Activated T-helper 17 cell treated with anti-CD3 and anti-CD28 coated beads, Interleukin-2, amount 50 U/mL, for 72 hours (primary cell): ENCODE results near the gene NTN4. TPM values are rescaled to one million over a fixed set of nuclear protein-coding genes. Genes with fewer than 3 reads are reported as not detected.

Experiments
- ATAC-seq: fragments of 150-1000 bp; cut with Tn5 transposase; replicated peaks from 2 replicates; pipeline ENCODE4 v1.10.0; 2021; ENCODE audit warnings: mild to moderate bottlenecking, moderate library complexity
- H3K27ac Mint-ChIP-seq: one replicate; pipeline ENCODE4 v1.8.0; 2022; ENCODE audit warnings: mixed read lengths
- H3K27me3 Mint-ChIP-seq: one replicate; pipeline ENCODE4 v1.8.0; 2022; ENCODE audit warnings: mixed read lengths
- H3K36me3 Mint-ChIP-seq: one replicate; pipeline ENCODE4 v1.8.0; 2022; ENCODE audit warnings: low read depth, mild to moderate bottlenecking, mixed read lengths
- H3K4me1 Mint-ChIP-seq: one replicate; pipeline ENCODE4 v1.8.0; 2022; ENCODE audit warnings: mixed read lengths
- H3K4me3 Mint-ChIP-seq: one replicate; pipeline ENCODE4 v1.8.0; 2022; ENCODE audit warnings: mild to moderate bottlenecking, mixed read lengths
- H3K9me3 Mint-ChIP-seq: one replicate; pipeline ENCODE4 v1.8.0; 2022; ENCODE audit warnings: mixed read lengths
- total RNA-seq, 2 donors: library from RNA; stranded (reverse); gene quantifications; one replicate each; pipeline ENCODE4 v1.2.3, GENCODE V29; 2022

Gene NTN4
- total RNA-seq, 2 donors from 2014 or later = 0.06 to 0.34 TPM

GRCh38 chr12:95653771-95654546, 136.6 kb downstream of the NTN4 start:
- H3K4me3 Mint-ChIP-seq = no peak overlapping the region
- H3K9me3 Mint-ChIP-seq = peaks cover 5% of the 10 kb centered on the region
- H3K4me1 Mint-ChIP-seq = peaks cover 6% of the 10 kb centered on the region
- H3K36me3 Mint-ChIP-seq = no peaks in the 10 kb centered on the region
- peaks cover 3% of the 10 kb centered on the region for H3K27me3 Mint-ChIP-seq
- ATAC-seq = peak; percentile 62
- no peak overlapping the region for H3K27ac Mint-ChIP-seq

- Mint-ChIP-seq H3K36me3 (no peaks in the 10 kb centered on the region), H3K9me3 (peaks cover 5% of the 10 kb centered on the region), H3K4me1 (peaks cover 6% of the 10 kb centered on the region), H3K27ac (no peak overlapping the region), H3K4me3 (no peak overlapping the region), H3K27me3 (peaks cover 4% of the 10 kb centered on the region)
- no peak for ATAC-seq
These were observed 138.9 kb downstream of the NTN4 start for GRCh38 chr12:95651681-95652080.

- Mint-ChIP-seq H3K9me3 (peaks cover under 1% of the 10 kb centered on the region), H3K27me3 (peaks cover 7% of the 10 kb centered on the region), H3K4me3 (no peak overlapping the region), H3K36me3 (no peaks in the 10 kb centered on the region), H3K27ac (no peak overlapping the region), H3K4me1 (peaks cover 1% of the 10 kb centered on the region)
- no peak for ATAC-seq
These were observed 141.4 kb downstream of the NTN4 start for GRCh38 chr12:95648990-95649791.

GRCh38 chr12:95646781-95647190, 143.8 kb downstream of the NTN4 start:
- no peak for ATAC-seq
- no peaks in the 10 kb centered on the region for H3K4me1 Mint-ChIP-seq
- H3K4me3 Mint-ChIP-seq = no peak overlapping the region
- H3K27ac Mint-ChIP-seq = no peak overlapping the region
- H3K36me3 Mint-ChIP-seq = no peaks in the 10 kb centered on the region
- H3K9me3 Mint-ChIP-seq = no peaks in the 10 kb centered on the region
- peaks cover 7% of the 10 kb centered on the region for H3K27me3 Mint-ChIP-seq

- no peak overlapping the region for H3K27ac Mint-ChIP-seq
- no peak overlapping the region for H3K4me3 Mint-ChIP-seq
- no peaks in the 10 kb centered on the region for H3K9me3 Mint-ChIP-seq
- H3K4me1 Mint-ChIP-seq = no peaks in the 10 kb centered on the region
- no peaks in the 10 kb centered on the region for H3K36me3 Mint-ChIP-seq
- H3K27me3 Mint-ChIP-seq = peaks cover 7% of the 10 kb centered on the region
- no peak for ATAC-seq
These were observed 147.3 kb downstream of the NTN4 start for GRCh38 chr12:95643256-95643655.

GRCh38 chr12:95642583-95642982, 148.0 kb downstream of the NTN4 start:
- Mint-ChIP-seq H3K4me3 (no peak overlapping the region), H3K27me3 (peaks cover 7% of the 10 kb centered on the region), H3K4me1 (no peaks in the 10 kb centered on the region), H3K27ac (no peak overlapping the region), H3K9me3 (no peaks in the 10 kb centered on the region), H3K36me3 (no peaks in the 10 kb centered on the region)
- no peak for ATAC-seq

- H3K36me3 Mint-ChIP-seq = no peaks in the 10 kb centered on the region
- peaks cover 4% of the 10 kb centered on the region for H3K9me3 Mint-ChIP-seq
- H3K4me1 Mint-ChIP-seq = no peaks in the 10 kb centered on the region
- no peak overlapping the region for H3K27ac Mint-ChIP-seq
- no peak overlapping the region for H3K4me3 Mint-ChIP-seq
- no peak for ATAC-seq
- H3K27me3 Mint-ChIP-seq = peaks cover 3% of the 10 kb centered on the region
These were observed 149.1 kb downstream of the NTN4 start for GRCh38 chr12:95641299-95641952.

- no peak for ATAC-seq
- no peak overlapping the region for H3K27ac Mint-ChIP-seq
- no peak overlapping the region for H3K4me3 Mint-ChIP-seq
- no peaks in the 10 kb centered on the region for H3K4me1 Mint-ChIP-seq
- H3K9me3 Mint-ChIP-seq = peaks cover 4% of the 10 kb centered on the region
- no peaks in the 10 kb centered on the region for H3K36me3 Mint-ChIP-seq
- no peaks in the 10 kb centered on the region for H3K27me3 Mint-ChIP-seq
These were observed 150.0 kb downstream of the NTN4 start for GRCh38 chr12:95640516-95640915.

GRCh38 chr12:95637471-95638155, 153.0 kb downstream of the NTN4 start:
- H3K36me3 Mint-ChIP-seq = no peaks in the 10 kb centered on the region
- H3K4me1 Mint-ChIP-seq = no peaks in the 10 kb centered on the region
- no peak for ATAC-seq
- H3K27ac Mint-ChIP-seq = no peak overlapping the region
- no peak overlapping the region for H3K4me3 Mint-ChIP-seq
- peaks cover 4% of the 10 kb centered on the region for H3K9me3 Mint-ChIP-seq
- H3K27me3 Mint-ChIP-seq = no peaks in the 10 kb centered on the region

GRCh38 chr12:95637010-95637409, 153.6 kb downstream of the NTN4 start:
- no peaks in the 10 kb centered on the region for H3K36me3 Mint-ChIP-seq
- H3K4me1 Mint-ChIP-seq = no peaks in the 10 kb centered on the region
- H3K4me3 Mint-ChIP-seq = no peak overlapping the region
- H3K27ac Mint-ChIP-seq = no peak overlapping the region
- ATAC-seq = no peak
- H3K9me3 Mint-ChIP-seq = peaks cover 4% of the 10 kb centered on the region
- H3K27me3 Mint-ChIP-seq = no peaks in the 10 kb centered on the region

GRCh38 chr12:95634622-95635621, 155.6 kb downstream of the NTN4 start:
- Mint-ChIP-seq H3K36me3 (no peaks in the 10 kb centered on the region), H3K27me3 (no peaks in the 10 kb centered on the region), H3K4me3 (no peak overlapping the region), H3K9me3 (peaks cover 4% of the 10 kb centered on the region), H3K4me1 (no peaks in the 10 kb centered on the region), H3K27ac (no peak overlapping the region)
- ATAC-seq = peak; percentile 36

- Mint-ChIP-seq H3K27me3 (no peaks in the 10 kb centered on the region), H3K4me3 (no peak overlapping the region), H3K9me3 (peaks cover 4% of the 10 kb centered on the region), H3K4me1 (no peaks in the 10 kb centered on the region), H3K27ac (no peak overlapping the region), H3K36me3 (no peaks in the 10 kb centered on the region)
- no peak for ATAC-seq
These were observed 156.7 kb downstream of the NTN4 start for GRCh38 chr12:95633732-95634465.
